Type B pancreatic cell (in vitro differentiated cells): Measurements from ENCODE around the gene NRG4. TPM values are rescaled to one million over a fixed set of nuclear protein-coding genes. Genes with fewer than 3 reads are reported as not detected.
"Not testable (repeated sequence)": the region's sequence is repeated elsewhere in the genome, so short reads cannot be mapped to it uniquely, and the experiment has no call there.

Source experiments
- DNase-seq: peaks from one replicate; pipeline ENCODE4 v3.0.0; 2021; ENCODE audit warnings: mixed read lengths; ENCODE audit not compliant: unreplicated experiment; ENCODE audit errors: extremely low spot score
- H3K27ac Mint-ChIP-seq: 2 replicates; pipeline ENCODE4 v1.8.0; 2021; ENCODE audit warnings: mild to moderate bottlenecking, mixed read lengths
- H3K27me3 Mint-ChIP-seq: 2 replicates; pipeline ENCODE4 v1.8.0; 2021; ENCODE audit warnings: mixed read lengths
- H3K36me3 Mint-ChIP-seq: 2 replicates; pipeline ENCODE4 v1.8.0; 2021; ENCODE audit warnings: mixed read lengths
- H3K4me1 Mint-ChIP-seq: one replicate; pipeline ENCODE4 v1.8.0; 2021; ENCODE audit warnings: mixed read lengths; ENCODE audit not compliant: unreplicated experiment
- H3K4me3 Mint-ChIP-seq: 2 replicates; pipeline ENCODE4 v1.8.0; 2021; ENCODE audit warnings: mild to moderate bottlenecking, mixed read lengths
- H3K9me3 Mint-ChIP-seq: 2 replicates; pipeline ENCODE4 v1.8.0; 2021; ENCODE audit warnings: mixed read lengths
- total RNA-seq: library from RNA; stranded (reverse); gene quantifications from 2 replicates; pipeline ENCODE4 v1.2.1, GENCODE V29; 2021; ENCODE audit warnings: low replicate concordance
- TF ChIP-seq, protein P1 (sequence below): fragments of 200-600 bp; sonication (generic); conservative IDR thresholded peaks from 2 replicates; pipeline ENCODE4 v1.5.0; 2021; ENCODE audit warnings: antibody characterized with exemption, mild to moderate bottlenecking

NRG4 gene
- total RNA-seq, 1 donor from 2014 or later = 2.4 TPM

DNA sequence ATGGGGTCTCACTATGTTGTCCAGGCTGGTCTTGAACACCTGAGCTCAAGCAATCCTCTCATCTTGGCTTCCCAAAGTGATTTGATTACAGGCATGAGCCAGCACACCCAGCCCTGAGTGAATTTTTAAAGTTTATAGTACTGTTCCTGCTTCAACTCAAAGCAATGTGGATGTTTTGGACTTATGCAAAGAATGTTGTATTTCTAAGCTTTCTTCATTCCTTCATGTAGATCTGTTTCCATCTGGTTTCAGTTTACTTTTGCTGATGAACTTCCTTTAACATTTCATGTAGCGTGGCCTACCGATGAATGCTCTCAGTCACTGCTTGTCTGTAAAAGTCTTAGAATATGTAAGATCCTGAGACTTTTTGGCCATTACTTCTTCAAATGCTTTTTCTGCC is 23.2 kb downstream of the NRG4 start:
- Mint-ChIP-seq H3K4me3 (no peak overlapping the region), H3K27ac (peak overlapping the region; percentile 73), H3K4me1 (no peaks in the 10 kb centered on the region), H3K9me3 (no peaks in the 10 kb centered on the region), H3K27me3 (no peaks in the 10 kb centered on the region), H3K36me3 (no peaks in the 10 kb centered on the region)
- no peak for DNase-seq
- TF ChIP-seq, protein P1, sequence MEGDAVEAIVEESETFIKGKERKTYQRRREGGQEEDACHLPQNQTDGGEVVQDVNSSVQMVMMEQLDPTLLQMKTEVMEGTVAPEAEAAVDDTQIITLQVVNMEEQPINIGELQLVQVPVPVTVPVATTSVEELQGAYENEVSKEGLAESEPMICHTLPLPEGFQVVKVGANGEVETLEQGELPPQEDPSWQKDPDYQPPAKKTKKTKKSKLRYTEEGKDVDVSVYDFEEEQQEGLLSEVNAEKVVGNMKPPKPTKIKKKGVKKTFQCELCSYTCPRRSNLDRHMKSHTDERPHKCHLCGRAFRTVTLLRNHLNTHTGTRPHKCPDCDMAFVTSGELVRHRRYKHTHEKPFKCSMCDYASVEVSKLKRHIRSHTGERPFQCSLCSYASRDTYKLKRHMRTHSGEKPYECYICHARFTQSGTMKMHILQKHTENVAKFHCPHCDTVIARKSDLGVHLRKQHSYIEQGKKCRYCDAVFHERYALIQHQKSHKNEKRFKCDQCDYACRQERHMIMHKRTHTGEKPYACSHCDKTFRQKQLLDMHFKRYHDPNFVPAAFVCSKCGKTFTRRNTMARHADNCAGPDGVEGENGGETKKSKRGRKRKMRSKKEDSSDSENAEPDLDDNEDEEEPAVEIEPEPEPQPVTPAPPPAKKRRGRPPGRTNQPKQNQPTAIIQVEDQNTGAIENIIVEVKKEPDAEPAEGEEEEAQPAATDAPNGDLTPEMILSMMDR = no peak

DNA sequence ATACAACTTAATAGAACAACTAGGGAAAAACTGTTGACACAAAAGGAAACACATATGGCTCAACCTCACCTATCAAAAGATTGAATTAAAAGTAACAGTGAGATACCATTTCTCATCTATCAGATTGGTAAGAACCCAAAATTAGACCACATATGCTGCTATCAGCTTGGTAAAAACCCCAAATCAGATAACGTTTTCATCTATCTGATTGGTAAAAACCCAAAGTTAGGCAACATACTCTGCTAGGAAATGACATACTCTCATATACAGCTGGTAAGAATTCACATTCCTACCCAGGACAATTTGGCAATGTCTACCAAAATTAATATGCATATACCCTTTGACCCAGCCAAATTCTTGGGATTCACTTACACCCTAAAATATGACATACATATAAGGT is 26.3 kb downstream of the NRG4 start:
- no peak for DNase-seq
- TF ChIP-seq, protein P1 = no peak
- H3K4me3 Mint-ChIP-seq = no peak overlapping the region
- no peaks in the 10 kb centered on the region for H3K36me3 Mint-ChIP-seq
- H3K9me3 Mint-ChIP-seq = no peaks in the 10 kb centered on the region
- no peaks in the 10 kb centered on the region for H3K27me3 Mint-ChIP-seq
- H3K4me1 Mint-ChIP-seq = no peaks in the 10 kb centered on the region
- no peak overlapping the region for H3K27ac Mint-ChIP-seq

DNA sequence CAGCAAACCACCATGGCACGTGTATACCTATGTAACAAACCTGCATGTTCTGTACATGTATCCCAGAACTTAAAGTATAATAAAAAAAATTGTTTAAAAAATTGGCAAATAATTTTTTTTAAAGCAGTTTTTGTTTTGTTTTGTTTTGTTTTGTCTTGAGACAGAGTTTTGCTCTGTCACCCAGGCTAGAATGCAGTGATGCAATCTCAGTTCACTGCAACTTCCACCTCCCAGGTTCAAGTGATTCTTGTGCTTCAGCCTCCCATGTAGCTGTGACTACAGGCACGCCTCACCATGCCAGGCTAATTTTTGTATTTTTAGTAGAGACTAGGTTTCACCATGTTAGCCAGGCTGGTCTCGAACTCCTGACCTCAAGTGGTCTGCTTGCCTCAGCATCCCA is 27.5 kb downstream of the NRG4 start:
- not testable (repeated sequence) for H3K4me1 Mint-ChIP-seq, H3K27me3 Mint-ChIP-seq, H3K9me3 Mint-ChIP-seq

DNA sequence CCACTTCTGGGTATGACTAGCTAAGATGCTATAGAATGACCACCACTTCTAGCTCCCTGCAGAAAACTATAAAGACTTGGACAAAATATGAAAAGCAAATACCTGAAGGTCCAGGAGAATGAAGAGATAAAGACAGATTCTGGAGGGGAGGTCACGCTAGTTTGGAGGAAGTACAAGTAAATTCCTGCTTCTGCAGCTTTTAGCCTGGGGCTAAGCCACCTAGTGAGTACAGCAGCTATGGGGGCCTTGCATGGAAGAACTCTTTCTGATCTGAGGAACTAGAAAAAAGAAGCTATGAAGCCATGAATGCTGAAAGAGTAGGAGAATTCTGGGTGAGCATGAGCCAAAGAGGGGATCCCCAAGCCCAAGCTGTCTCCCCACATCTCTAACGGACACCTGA is 29.8 kb downstream of the NRG4 start:
- no peak for DNase-seq
- no peaks in the 10 kb centered on the region for H3K27me3 Mint-ChIP-seq
- H3K4me1 Mint-ChIP-seq = no peaks in the 10 kb centered on the region
- H3K4me3 Mint-ChIP-seq = no peak overlapping the region
- no peaks in the 10 kb centered on the region for H3K9me3 Mint-ChIP-seq
- no peaks in the 10 kb centered on the region for H3K36me3 Mint-ChIP-seq
- TF ChIP-seq, protein P1 = no peak
- no peak overlapping the region for H3K27ac Mint-ChIP-seq

More for the DNA sequence above, 27.5 kb downstream of the NRG4 start:
- DNase-seq, H3K4me3 Mint-ChIP-seq, H3K27ac Mint-ChIP-seq, H3K36me3 Mint-ChIP-seq: not testable (repeated sequence)

DNA sequence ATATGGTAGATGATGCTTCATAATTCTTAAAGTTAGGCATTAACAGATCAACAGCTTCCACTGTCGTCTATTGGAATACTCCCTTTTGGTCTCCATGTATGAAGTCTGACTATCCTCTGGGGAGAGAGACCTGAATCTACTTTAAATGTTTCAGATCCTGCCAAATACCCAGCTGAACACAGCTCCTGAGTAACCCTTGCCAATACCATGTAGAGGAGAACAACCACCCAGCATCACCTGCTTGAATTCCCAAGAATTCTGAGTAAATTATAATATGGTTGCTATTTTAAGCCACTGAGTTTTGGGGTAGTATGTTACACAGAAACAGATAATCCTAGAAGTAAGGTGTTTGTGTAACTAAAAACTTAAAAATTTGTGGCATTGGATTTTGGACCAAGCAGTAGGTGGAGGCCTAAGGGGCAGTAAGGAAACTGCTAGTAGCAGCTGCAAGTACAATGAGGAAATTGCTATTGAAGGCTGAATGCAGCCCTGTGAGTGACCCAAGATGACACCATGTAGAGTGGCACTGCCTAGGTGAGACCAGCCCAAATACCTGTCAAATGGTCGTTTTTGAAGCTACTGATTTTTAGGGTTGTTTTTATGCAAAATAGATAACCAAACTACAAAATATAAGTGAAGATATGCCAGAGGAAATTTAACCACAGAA is 30.9 kb downstream of the NRG4 start:
- H3K27me3 Mint-ChIP-seq = no peaks in the 10 kb centered on the region
- H3K9me3 Mint-ChIP-seq = no peaks in the 10 kb centered on the region
- H3K4me1 Mint-ChIP-seq = no peaks in the 10 kb centered on the region
- H3K36me3 Mint-ChIP-seq = no peaks in the 10 kb centered on the region
- DNase-seq = no peak
- H3K27ac Mint-ChIP-seq = no peak overlapping the region
- TF ChIP-seq, protein P1 = no peak
- H3K4me3 Mint-ChIP-seq = no peak overlapping the region

DNA sequence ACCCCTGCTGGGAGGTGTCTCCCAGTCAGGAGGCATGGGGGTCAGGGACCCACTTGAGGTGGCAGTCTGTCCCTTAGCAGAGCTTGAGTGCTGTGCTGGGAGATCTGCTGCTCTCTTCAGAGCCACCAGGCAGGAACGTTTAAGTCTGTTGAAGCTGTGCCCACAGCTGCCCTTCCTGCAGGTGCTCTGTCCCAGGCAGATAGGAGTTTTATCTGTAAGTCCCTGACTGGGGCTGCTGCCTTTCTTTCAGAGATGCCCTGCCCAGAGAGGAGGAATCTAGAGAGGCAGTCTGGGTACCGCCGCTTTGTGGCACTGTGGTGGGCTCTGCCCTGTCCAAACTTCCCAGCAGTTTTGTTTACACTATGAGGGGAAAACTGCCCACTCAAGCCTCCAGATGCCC is 35.5 kb downstream of the NRG4 start:
- not testable (repeated sequence) for H3K27me3 Mint-ChIP-seq, DNase-seq, H3K36me3 Mint-ChIP-seq, H3K4me3 Mint-ChIP-seq, H3K9me3 Mint-ChIP-seq, H3K4me1 Mint-ChIP-seq, H3K27ac Mint-ChIP-seq

DNA sequence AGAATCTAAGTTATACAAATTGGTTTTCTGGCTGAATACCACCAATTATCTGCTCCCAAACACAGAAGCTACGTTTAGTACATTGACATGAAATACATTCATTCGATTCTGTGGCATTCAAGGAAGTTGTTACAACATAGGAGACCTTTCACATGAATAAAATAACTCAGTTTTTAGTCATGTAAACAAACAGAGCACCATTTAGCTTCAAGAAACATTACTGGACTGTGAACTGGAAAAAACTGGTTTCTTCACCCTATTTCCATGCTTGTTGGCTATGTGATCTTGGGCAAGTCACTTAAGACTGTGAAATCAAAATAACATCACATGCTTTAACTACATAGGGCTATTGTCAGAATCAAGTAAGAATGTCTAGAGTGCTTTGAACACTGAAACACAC is 46.2 kb downstream of the NRG4 start:
- H3K4me1 Mint-ChIP-seq = no peaks in the 10 kb centered on the region

More for the DNA sequence above, 46.2 kb downstream of the NRG4 start:
- no peaks in the 10 kb centered on the region for H3K36me3 Mint-ChIP-seq
- H3K4me3 Mint-ChIP-seq = no peak overlapping the region
- no peaks in the 10 kb centered on the region for H3K27me3 Mint-ChIP-seq
- TF ChIP-seq, protein P1 = no peak
- no peaks in the 10 kb centered on the region for H3K9me3 Mint-ChIP-seq
- DNase-seq = no peak
- no peak overlapping the region for H3K27ac Mint-ChIP-seq
